Stimulated activated CD4-positive, alpha-beta T cell treated with anti-CD3 and anti-CD28 coated beads, Interleukin-1b, Interleukin-23, amount 100 ng/mL, for 1 hour (primary cell): Measurements from ENCODE around the gene ST3GAL4.
"Not testable (repeated sequence)": the region's sequence is repeated elsewhere in the genome, so short reads cannot be mapped to it uniquely, and the experiment has no call there.

Experiments
- DNase-seq, 2 donors: peaks; one replicate each; pipeline ENCODE4 v3.0.0-alpha.2; 2020; ENCODE audit warnings: low read depth in 2 of 2

Gene ST3GAL4

GRCh38 chr11:126355324-126355925, at the start of gene ST3GAL4:
TSS of gene ST3GAL4 (plus strand) at chr11:126355686. CDS start at chr11:126406156, 50,470 bp downstream.
- peak; percentile 15 to 49 for DNase-seq

GRCh38 chr11:126305699-126306098, 49.8 kb upstream of the ST3GAL4 start:
- no peak for DNase-seq

GRCh38 chr11:126307706-126308105, 47.8 kb upstream of the ST3GAL4 start:
- no peak for DNase-seq

GRCh38 chr11:126308271-126308671, 47.2 kb upstream of the ST3GAL4 start:
- no peak for DNase-seq

DNA sequence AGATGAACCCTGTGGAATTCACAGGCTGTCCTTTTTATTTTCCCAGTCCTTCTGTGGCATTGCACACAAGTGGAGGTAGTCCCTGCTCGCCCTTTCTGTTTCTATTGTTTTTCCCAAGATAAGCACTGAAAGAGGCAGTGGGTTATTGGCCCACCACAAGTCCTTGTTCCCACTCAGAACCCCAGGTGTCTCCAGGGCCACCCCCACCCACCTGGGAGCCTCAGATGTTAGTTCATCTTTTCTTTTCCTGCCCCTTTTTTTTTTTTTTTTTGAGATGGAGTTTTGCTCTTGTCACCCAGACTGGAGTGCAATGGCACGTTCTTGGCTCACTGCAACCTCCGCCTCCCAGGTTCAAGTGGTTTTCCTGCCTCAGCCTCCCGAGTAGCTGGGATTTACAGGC, 46.7 kb upstream of the ST3GAL4 start:
- not testable (repeated sequence) for DNase-seq

- DNase-seq: peak; percentile 7 to 23
These were observed 45.1 kb upstream of the ST3GAL4 start for GRCh38 chr11:126310200-126310991.

- DNase-seq: no peak
These were observed 44.5 kb upstream of the ST3GAL4 start for GRCh38 chr11:126310992-126311310.

- no peak for DNase-seq
These were observed 43.8 kb upstream of the ST3GAL4 start for GRCh38 chr11:126311401-126312291.

GRCh38 chr11:126312961-126313360, 42.5 kb upstream of the ST3GAL4 start:
- no peak for DNase-seq

DNA sequence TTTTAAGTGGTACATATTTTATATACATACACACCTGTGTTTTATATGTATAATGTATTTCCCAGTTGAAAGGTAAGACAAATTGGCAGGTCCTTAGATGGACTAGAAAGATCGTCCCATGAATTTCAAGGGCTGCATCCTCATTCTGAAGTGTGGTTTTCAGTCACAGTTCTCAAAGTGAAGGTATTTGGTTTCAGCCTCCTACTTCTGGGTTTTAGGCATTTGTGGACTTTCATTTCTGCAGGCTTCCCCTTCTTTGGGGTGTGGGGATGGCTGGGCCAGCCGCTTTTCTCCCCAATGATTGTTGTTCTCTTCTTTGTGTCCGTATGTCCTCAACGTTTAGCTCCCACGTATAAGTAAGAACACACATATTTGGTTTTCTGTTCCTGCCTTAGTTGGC, 41.7 kb upstream of the ST3GAL4 start:
- no peak for DNase-seq

GRCh38 chr11:126317432-126317755, 38.1 kb upstream of the ST3GAL4 start:
- no peak for DNase-seq

- no peak for DNase-seq
These were observed 37.5 kb upstream of the ST3GAL4 start for GRCh38 chr11:126317756-126318573.

- DNase-seq: no peak
These were observed 36.7 kb upstream of the ST3GAL4 start for GRCh38 chr11:126318574-126319373.

- DNase-seq: no peak
These were observed 36.1 kb upstream of the ST3GAL4 start for GRCh38 chr11:126319374-126319740.

GRCh38 chr11:126322996-126323395, 32.5 kb upstream of the ST3GAL4 start:
- no peak for DNase-seq

- DNase-seq: no peak
These were observed 28.0 kb upstream of the ST3GAL4 start for GRCh38 chr11:126327281-126328000.

- no peak for DNase-seq
These were observed 27.5 kb upstream of the ST3GAL4 start for GRCh38 chr11:126328001-126328390.

DNA sequence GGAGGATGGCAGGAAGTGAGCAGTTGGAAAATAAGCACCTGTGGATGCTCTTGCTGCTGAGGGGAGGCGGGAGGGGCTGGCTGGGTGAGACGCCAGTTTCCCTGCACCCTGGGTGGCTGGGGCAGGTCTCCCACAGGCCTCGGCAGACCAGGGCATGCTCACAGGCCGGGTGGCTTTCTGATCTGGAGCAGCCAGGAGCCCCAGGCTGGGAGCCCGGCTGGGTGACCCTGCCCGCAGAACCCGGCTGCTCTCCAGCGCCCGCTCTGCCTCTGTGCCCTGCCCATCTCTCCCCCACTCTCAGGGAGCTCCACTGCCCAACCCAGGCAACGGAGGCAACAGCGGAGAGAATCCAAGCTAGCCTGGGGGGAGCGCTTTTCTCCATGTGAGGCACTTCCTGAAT, 27.0 kb upstream of the ST3GAL4 start:
- DNase-seq: no peak

GRCh38 chr11:126328938-126329643, 26.4 kb upstream of the ST3GAL4 start:
- DNase-seq: no peak
